ENCODE data around the gene THRB.

DNA sequence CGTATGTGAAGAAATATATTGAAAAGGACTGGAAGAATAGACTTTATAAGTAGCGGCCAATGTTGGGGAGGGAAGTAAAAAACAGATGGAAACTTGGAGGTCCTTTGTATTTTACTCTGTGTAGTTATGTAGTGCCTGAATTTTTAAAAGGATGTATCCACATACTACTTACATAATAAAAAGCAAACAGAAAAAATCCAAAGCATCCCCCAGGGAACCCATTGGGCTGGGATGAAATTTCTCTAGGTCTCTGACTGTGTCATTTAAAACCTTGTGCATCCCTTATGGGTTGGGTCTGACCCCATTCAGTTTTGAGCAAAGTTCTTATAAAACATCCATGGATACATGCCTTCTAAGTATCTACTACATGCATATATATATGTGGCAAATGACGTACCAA is 408.4 kb downstream of the THRB start:
- TF ChIP-seq POLR2A (IDR thresholded peaks at IDR 0.05; ENCODE audit: low read depth, low read length) (no peak), TAF1 (IDR thresholded peaks at IDR 0.05; ENCODE audit: low read depth, low read length) (no peak)
